Activated CD4-positive, alpha-beta memory T cell treated with anti-CD3 and anti-CD28 coated beads for 36 hours (primary cell): ENCODE results near the gene PRR18. TPM values are rescaled to one million over a fixed set of nuclear protein-coding genes. Genes with fewer than 3 reads are reported as not detected.
"Not testable (repeated sequence)": the region's sequence is repeated elsewhere in the genome, so short reads cannot be mapped to it uniquely, and the experiment has no call there.

Source experiments
- CTCF ChIA-PET: fragments of 350-600 bp; sonication (Branson Sonifier 250); formaldehyde crosslinking; loops from one replicate; lab custom pipeline; 2021; ENCODE audit warnings: antibody characterized with exemption, inconsistent platforms; lab: Charles Lee
- POLR2A ChIA-PET: fragments of 350-600 bp; sonication (Branson Sonifier 250); formaldehyde crosslinking; loops from one replicate; lab custom pipeline; 2021; ENCODE audit warnings: antibody characterized with exemption; lab: Charles Lee
- DNase-seq: peaks from one replicate; pipeline ENCODE4 v3.0.0-alpha.2; 2020
- H3K27ac Mint-ChIP-seq: one replicate; pipeline ENCODE4 v1.8.0; 2021; ENCODE audit warnings: mixed read lengths
- H3K27me3 Mint-ChIP-seq: one replicate; pipeline ENCODE4 v1.8.0; 2021; ENCODE audit warnings: mixed read lengths
- H3K36me3 Mint-ChIP-seq: one replicate; pipeline ENCODE4 v1.8.0; 2021; ENCODE audit warnings: mixed read lengths
- H3K4me1 Mint-ChIP-seq: one replicate; pipeline ENCODE4 v1.8.0; 2021; ENCODE audit warnings: low read depth, mixed read lengths
- H3K4me3 Mint-ChIP-seq: one replicate; pipeline ENCODE4 v1.8.0; 2021; ENCODE audit warnings: mild to moderate bottlenecking, mixed read lengths
- H3K9me3 Mint-ChIP-seq: one replicate; pipeline ENCODE4 v1.8.0; 2021; ENCODE audit warnings: mixed read lengths
- intact Hi-C: fragments of 100-400 bp; cut with micrococcal nuclease; formaldehyde crosslinking; loops from one replicate; pipeline ENCODE4 v1.15.1; 2023
- total RNA-seq, 2 experiments: library from RNA; stranded (reverse); gene quantifications; one replicate each; pipeline ENCODE4 v1.2.3, GENCODE V29; 2021

The PRR18 gene
- total RNA-seq = under 1 TPM in 1 of 2 experiments, not detected in 1; 0.17 TPM

- Mint-ChIP-seq H3K36me3 (no peaks in the 10 kb centered on the region), H3K4me3 (peak within 1 kb of the TSS; percentile 48), H3K27ac (no peak within 1 kb of the TSS), H3K4me1 (no peaks in the 10 kb centered on the region), H3K9me3 (no peaks in the 10 kb centered on the region), H3K27me3 (peaks cover 38% of the 10 kb centered on the region)
- intact Hi-C loops = loop anchor here (10.0 kb wide), 1 partner anchor 317 kb away; the partner anchor contains the start of gene RPS6KA2
- POLR2A ChIA-PET = no interaction called here
- DNase-seq = no peak
- CTCF ChIA-PET = interaction anchor here (1.6 to 6.3 kb wide), 3 partner anchors 12 to 92 kb away, joined by 4 to 80 read pairs (median 10); no protein-coding TSS in a partner anchor
These were observed at the start of gene PRR18 for GRCh38 chr6:166308033-166308768. Gene PRR18 (minus strand): TSS chr6:166308392. CDS start chr6:166308142, 250 bp downstream.

GRCh38 chr6:166355552-166355951 lies 47.4 kb upstream of the PRR18 start:
- Mint-ChIP-seq H3K4me3 (no peak overlapping the region), H3K4me1 (no peaks in the 10 kb centered on the region), H3K27ac (no peak overlapping the region), H3K27me3 (peaks cover 18% of the 10 kb centered on the region), H3K36me3 (peaks cover 3% of the 10 kb centered on the region), H3K9me3 (peaks cover 15% of the 10 kb centered on the region)
- ChIA-PET POLR2A (no interaction called here), CTCF (interaction anchor here (1.0 to 1.7 kb wide), 2 partner anchors 26 to 45 kb away, joined by 3 read pairs; no protein-coding TSS in a partner anchor)
- no peak for DNase-seq
- intact Hi-C loops = no loop called here

DNA sequence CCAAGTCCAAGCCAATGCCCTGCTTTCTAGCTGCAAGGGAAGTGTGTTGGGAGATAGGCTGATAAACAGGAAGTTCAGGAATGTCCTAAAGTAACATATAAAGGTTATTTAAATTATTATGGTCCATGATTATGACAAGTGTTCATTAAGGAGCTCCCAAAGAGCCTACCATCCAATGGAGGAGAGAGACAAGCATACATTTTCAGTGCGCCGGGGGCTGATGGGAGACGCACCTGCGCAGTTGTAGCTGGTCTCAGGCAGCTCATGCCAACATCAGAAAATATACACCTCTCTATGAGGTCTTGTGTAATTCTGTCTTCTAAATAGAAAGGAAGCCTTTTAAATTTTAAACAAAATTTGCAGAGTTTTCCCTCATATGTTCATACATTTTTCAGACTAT lies 46.8 kb upstream of the PRR18 start:
- H3K36me3 Mint-ChIP-seq = peaks cover 3% of the 10 kb centered on the region
- peaks cover 20% of the 10 kb centered on the region for H3K9me3 Mint-ChIP-seq
- H3K27me3 Mint-ChIP-seq = peaks cover 18% of the 10 kb centered on the region
- CTCF ChIA-PET = interaction anchor here (0.6 to 1.7 kb wide), 3 partner anchors 11 to 46 kb away, joined by 3 read pairs; no protein-coding TSS in a partner anchor
- no peaks in the 10 kb centered on the region for H3K4me1 Mint-ChIP-seq
- intact Hi-C loops = no loop called here
- no peak overlapping the region for H3K4me3 Mint-ChIP-seq
- POLR2A ChIA-PET = no interaction called here
- no peak overlapping the region for H3K27ac Mint-ChIP-seq
- DNase-seq = no peak

- no peaks in the 10 kb centered on the region for H3K4me1 Mint-ChIP-seq
- no peak overlapping the region for H3K4me3 Mint-ChIP-seq
- DNase-seq = no peak
- H3K27me3 Mint-ChIP-seq = peaks cover 12% of the 10 kb centered on the region
- ChIA-PET CTCF (no interaction called here), POLR2A (no interaction called here)
- H3K36me3 Mint-ChIP-seq = peaks cover 3% of the 10 kb centered on the region
- H3K27ac Mint-ChIP-seq = no peak overlapping the region
- H3K9me3 Mint-ChIP-seq = peaks cover 25% of the 10 kb centered on the region
- intact Hi-C loops = no loop called here
These were observed 46.0 kb upstream of the PRR18 start for GRCh38 chr6:166354143-166354542.

- Mint-ChIP-seq H3K36me3 (peaks cover 4% of the 10 kb centered on the region), H3K27me3 (peaks cover 11% of the 10 kb centered on the region), H3K27ac (no peak overlapping the region), H3K9me3 (peaks cover 25% of the 10 kb centered on the region), H3K4me3 (no peak overlapping the region), H3K4me1 (peaks cover 2% of the 10 kb centered on the region)
- no peak for DNase-seq
- intact Hi-C loops = no loop called here
- ChIA-PET POLR2A (no interaction called here), CTCF (no interaction called here)
These were observed 45.3 kb upstream of the PRR18 start for GRCh38 chr6:166353507-166353906.

GRCh38 chr6:166352923-166353322 lies 44.7 kb upstream of the PRR18 start:
- Mint-ChIP-seq H3K27ac (no peak overlapping the region), H3K4me1 (peaks cover 7% of the 10 kb centered on the region), H3K9me3 (peaks cover 25% of the 10 kb centered on the region), H3K27me3 (peaks cover 6% of the 10 kb centered on the region), H3K36me3 (peaks cover 4% of the 10 kb centered on the region), H3K4me3 (no peak overlapping the region)
- ChIA-PET CTCF (no interaction called here), POLR2A (no interaction called here)
- intact Hi-C loops = no loop called here
- no peak for DNase-seq

DNA sequence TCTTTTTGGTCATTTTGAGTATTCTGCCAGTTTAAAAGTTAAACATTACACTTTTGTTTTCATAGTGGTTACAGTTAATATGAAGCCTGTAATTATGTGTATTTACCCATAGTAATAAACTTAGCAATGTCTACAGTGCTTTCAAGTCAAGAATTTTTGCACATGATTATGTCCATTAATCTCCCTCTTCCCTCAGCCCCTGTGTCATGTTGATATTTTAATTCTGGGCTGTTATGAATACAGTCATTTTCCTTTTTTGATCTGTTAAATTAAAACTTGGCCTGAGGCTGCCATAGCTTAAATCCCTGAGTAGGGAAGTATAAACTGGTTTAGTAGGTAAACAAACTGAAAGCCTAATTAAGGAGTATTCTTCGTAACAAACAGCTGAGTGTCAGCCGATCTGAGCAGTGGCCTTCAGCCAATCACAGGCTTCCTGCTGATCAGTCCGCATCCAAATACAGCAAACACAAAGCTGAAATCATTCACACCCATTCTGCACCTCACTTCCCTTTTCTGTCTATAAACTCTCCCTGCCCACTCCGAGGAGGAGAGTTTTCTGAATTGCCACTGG lies 43.6 kb upstream of the PRR18 start:
- intact Hi-C loops = no loop called here
- CTCF ChIA-PET = interaction anchor here (0.6 kb wide), 1 partner anchor 49 kb away, joined by 3 read pairs; no protein-coding TSS in a partner anchor

GRCh38 chr6:166348305-166348949 lies 40.2 kb upstream of the PRR18 start:
- Mint-ChIP-seq H3K9me3 (peaks cover 25% of the 10 kb centered on the region), H3K4me3 (no peak overlapping the region), H3K4me1 (peaks cover 16% of the 10 kb centered on the region), H3K27me3 (peaks cover 2% of the 10 kb centered on the region), H3K27ac (no peak overlapping the region), H3K36me3 (peaks cover 4% of the 10 kb centered on the region)
- intact Hi-C loops = no loop called here
- no peak for DNase-seq
- ChIA-PET CTCF (no interaction called here), POLR2A (no interaction called here)

More for the DNA sequence above, 43.6 kb upstream of the PRR18 start:
- Mint-ChIP-seq H3K4me1 (peaks cover 16% of the 10 kb centered on the region), H3K9me3 (peaks cover 25% of the 10 kb centered on the region), H3K4me3 (no peak overlapping the region), H3K27ac (no peak overlapping the region), H3K27me3 (peaks cover 4% of the 10 kb centered on the region), H3K36me3 (peaks cover 4% of the 10 kb centered on the region)
- no peak for DNase-seq
- POLR2A ChIA-PET = no interaction called here

DNA sequence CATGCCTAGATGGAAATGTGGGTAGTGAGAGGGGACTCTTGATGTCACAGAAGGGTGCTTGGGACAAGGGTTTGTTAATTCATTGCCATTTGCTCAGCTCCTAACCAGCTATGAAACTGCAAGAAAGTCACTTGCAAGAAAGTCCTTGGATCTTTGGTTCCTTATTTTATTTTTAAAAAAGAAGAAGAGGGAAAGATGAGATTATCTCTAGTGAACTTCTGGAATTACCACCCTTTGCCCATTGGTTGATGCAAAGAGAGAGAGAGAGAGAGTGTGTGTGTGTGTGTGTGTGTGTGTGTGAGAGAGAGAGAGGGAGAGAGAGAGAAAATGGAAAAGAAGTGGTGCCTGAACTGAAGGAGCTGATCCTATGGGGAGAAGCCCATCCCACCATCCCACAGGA lies 38.8 kb upstream of the PRR18 start:
- intact Hi-C loops = no loop called here
- peaks cover 25% of the 10 kb centered on the region for H3K9me3 Mint-ChIP-seq
- H3K27ac Mint-ChIP-seq = no peak overlapping the region
- H3K36me3 Mint-ChIP-seq = peaks cover 4% of the 10 kb centered on the region
- H3K4me1 Mint-ChIP-seq = peaks cover 18% of the 10 kb centered on the region
- no peak overlapping the region for H3K4me3 Mint-ChIP-seq
- H3K27me3 Mint-ChIP-seq = peaks cover 2% of the 10 kb centered on the region
- ChIA-PET POLR2A (no interaction called here), CTCF (interaction anchor here (1.1 to 1.2 kb wide), 2 partner anchors 35 to 54 kb away, joined by 3 to 4 read pairs; no protein-coding TSS in a partner anchor)
- no peak for DNase-seq

DNA sequence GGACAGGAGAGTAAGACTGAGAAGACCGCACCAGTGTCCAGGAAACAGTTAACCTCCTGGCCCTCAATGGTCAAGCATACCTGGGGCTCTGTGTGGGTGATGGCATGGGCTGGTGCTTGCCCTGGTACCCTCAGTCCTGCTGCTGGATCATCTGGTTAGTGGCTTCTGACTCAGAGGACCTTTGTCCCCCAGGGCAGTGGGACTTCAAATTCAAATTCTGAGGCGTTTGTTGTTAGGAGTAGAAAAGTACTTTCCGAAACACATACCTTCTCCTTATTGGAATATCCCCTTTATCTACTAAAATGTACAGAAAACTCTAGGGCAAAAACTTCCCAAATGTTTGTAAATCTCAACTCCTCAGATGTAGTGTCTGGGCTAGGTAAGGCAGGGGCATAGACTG lies 38.3 kb upstream of the PRR18 start:
- H3K4me1 Mint-ChIP-seq = peaks cover 19% of the 10 kb centered on the region
- ChIA-PET POLR2A (no interaction called here), CTCF (interaction anchor here (1.1 to 1.2 kb wide), 2 partner anchors 35 to 54 kb away, joined by 3 to 4 read pairs; no protein-coding TSS in a partner anchor)
- peaks cover 7% of the 10 kb centered on the region for H3K36me3 Mint-ChIP-seq
- peaks cover 2% of the 10 kb centered on the region for H3K27me3 Mint-ChIP-seq
- no peak for DNase-seq
- H3K4me3 Mint-ChIP-seq = no peak overlapping the region
- intact Hi-C loops = no loop called here
- H3K9me3 Mint-ChIP-seq = peaks cover 23% of the 10 kb centered on the region
- H3K27ac Mint-ChIP-seq = no peak overlapping the region

DNA sequence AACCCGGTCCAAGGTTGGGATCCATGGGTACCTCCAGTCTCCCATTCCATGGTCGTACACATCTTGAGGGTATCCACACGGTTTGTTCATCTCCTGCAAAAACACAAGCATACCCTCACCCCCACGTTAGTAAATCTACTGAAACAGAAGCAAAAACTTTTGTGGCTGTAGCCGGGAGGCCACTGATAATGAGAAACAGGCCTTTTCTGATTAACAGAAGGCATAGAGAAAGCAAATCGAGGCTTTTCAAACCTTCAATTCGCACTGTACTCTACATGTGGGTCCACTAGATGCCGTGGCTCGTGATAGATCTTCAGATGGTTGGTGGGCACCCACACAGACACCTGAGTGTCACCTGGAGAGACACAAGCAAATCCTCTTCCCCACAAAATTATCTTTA lies 37.5 kb upstream of the PRR18 start:
- POLR2A ChIA-PET, DNase-seq, H3K36me3 Mint-ChIP-seq, CTCF ChIA-PET, H3K4me3 Mint-ChIP-seq, H3K27me3 Mint-ChIP-seq, intact Hi-C loops, H3K27ac Mint-ChIP-seq: not testable (repeated sequence)
- peaks cover 21% of the 10 kb centered on the region for H3K4me1 Mint-ChIP-seq
- peaks cover 17% of the 10 kb centered on the region for H3K9me3 Mint-ChIP-seq

DNA sequence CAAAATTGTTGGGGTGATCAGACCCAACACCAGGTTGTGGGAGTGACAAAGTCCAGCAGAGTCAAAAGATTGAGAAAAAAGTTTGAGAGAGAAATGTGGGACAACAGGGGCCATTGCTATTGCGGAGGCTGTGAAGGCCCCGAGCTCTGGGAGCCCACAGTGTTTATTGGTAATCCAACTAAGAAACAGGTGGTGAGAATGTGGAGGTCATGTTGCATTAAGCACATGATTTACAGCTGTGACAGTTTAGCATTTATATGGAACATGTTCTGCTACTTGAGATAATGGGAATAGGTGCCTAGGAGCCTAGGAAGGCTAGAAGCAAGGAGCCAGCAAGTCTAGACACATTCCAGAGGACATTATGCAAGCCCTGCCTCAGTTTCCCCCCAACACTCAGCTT lies 36.7 kb upstream of the PRR18 start:
- intact Hi-C loops = loop anchor here (5.0 kb wide), 3 partner anchors 53 to 142 kb away; no protein-coding TSS in a partner anchor
- H3K9me3 Mint-ChIP-seq, H3K27ac Mint-ChIP-seq, DNase-seq, H3K36me3 Mint-ChIP-seq, POLR2A ChIA-PET, H3K27me3 Mint-ChIP-seq, CTCF ChIA-PET, H3K4me3 Mint-ChIP-seq: not testable (repeated sequence)
- peaks cover 21% of the 10 kb centered on the region for H3K4me1 Mint-ChIP-seq
